ENCODE data around the gene LRP1.

LRP1 gene

GRCh38 chr12:57173683-57174082 lies 45.4 kb downstream of the LRP1 start:
- DNase-seq (ENCODE audit: low read depth, low spot score): no peak

DNA sequence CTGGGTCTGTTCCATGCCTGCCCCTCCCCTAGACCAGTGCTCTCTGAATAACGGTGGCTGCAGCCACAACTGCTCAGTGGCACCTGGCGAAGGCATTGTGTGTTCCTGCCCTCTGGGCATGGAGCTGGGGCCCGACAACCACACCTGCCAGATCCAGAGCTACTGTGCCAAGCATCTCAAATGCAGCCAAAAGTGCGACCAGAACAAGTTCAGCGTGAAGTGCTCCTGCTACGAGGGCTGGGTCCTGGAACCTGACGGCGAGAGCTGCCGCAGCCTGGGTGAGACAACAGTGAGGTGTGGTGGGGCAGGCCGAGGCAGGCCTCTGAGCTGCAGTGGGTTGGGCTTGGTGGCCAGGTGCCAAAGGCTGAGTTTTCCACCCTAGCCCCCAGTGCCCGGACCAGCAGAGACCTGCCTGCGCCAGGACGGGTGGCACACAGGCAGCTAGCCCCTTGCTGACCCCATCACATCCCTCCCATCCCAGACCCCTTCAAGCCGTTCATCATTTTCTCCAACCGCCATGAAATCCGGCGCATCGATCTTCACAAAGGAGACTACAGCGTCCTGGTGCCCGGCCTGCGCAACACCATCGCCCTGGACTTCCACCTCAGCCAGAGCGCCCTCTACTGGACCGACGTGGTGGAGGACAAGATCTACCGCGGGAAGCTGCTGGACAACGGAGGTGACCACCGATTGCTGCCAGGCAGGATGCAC lies 47.3 kb downstream of the LRP1 start:
- no peak for DNase-seq (ENCODE audit: low read depth, low spot score)

DNA sequence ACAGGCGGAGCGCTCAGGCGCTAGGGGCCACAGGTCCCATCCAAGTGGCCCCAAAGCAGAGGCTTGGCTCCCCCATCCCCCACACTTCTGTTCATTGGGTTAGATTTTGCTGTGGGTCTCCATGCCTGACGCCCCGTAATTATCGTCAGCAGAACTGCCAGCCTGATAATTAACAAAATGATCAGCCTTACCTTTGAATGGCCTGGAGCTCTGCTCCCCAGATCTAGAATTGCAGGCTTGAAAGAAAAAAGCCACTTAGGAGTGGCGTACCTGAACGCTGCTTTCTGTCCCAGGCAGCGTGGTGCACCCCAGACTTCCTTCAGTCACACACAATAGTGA lies 47.8 kb downstream of the LRP1 start:
- DNase-seq (ENCODE audit: low read depth, low spot score): no peak

DNA sequence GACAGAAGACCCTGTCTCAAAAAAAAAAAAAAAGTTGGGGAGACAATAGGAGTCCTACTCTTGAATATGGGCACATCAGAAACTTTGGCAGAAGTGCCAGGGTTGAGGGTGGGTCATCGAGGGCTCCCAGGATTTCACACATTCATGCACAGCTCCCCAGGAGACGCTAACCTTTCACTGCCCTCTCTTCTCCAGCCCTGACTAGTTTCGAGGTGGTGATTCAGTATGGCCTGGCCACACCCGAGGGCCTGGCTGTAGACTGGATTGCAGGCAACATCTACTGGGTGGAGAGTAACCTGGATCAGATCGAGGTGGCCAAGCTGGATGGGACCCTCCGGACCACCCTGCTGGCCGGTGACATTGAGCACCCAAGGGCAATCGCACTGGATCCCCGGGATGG lies 48.6 kb downstream of the LRP1 start:
- DNase-seq (ENCODE audit: low read depth, low spot score): no peak

DNA sequence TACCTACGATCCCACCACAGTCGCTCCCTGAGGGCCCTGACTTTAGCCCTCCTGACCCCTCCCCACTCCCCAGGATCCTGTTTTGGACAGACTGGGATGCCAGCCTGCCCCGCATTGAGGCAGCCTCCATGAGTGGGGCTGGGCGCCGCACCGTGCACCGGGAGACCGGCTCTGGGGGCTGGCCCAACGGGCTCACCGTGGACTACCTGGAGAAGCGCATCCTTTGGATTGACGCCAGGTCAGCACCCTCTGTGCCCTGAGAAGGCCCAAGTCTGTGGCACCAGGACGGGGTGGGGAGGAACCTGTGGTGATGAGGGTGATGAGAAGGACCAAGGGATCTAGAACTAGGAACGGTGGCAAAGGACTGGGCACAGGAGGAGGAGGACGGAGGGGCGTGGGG lies 49.1 kb downstream of the LRP1 start:
- no peak for DNase-seq (ENCODE audit: low read depth, low spot score)

GRCh38 chr12:57178213-57178612 lies 49.9 kb downstream of the LRP1 start:
- DNase-seq (ENCODE audit: low read depth, low spot score): no peak

DNA sequence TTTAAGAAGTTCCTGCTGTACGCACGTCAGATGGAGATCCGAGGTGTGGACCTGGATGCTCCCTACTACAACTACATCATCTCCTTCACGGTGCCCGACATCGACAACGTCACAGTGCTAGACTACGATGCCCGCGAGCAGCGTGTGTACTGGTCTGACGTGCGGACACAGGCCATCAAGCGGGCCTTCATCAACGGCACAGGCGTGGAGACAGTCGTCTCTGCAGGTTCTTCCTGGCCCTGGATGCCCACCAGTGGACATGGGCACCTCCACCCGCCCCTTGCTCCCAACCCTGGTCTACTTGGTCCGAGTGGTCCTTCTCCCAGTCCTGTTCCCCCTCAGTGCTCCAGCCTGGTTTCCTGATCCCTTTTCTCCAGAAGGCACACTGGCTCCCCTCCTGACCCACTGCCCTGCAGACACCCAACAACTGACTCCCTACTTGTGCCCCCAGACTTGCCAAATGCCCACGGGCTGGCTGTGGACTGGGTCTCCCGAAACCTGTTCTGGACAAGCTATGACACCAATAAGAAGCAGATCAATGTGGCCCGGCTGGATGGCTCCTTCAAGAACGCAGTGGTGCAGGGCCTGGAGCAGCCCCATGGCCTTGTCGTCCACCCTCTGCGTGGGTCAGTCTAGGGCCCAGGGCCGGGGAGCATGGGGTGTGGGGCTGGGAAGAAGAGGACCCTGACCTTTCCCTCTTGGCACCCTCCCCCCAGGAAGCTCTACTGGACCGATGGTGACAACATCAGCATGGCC lies 51.2 kb downstream of the LRP1 start:
- no peak for DNase-seq (ENCODE audit: low read depth, low spot score)

DNA sequence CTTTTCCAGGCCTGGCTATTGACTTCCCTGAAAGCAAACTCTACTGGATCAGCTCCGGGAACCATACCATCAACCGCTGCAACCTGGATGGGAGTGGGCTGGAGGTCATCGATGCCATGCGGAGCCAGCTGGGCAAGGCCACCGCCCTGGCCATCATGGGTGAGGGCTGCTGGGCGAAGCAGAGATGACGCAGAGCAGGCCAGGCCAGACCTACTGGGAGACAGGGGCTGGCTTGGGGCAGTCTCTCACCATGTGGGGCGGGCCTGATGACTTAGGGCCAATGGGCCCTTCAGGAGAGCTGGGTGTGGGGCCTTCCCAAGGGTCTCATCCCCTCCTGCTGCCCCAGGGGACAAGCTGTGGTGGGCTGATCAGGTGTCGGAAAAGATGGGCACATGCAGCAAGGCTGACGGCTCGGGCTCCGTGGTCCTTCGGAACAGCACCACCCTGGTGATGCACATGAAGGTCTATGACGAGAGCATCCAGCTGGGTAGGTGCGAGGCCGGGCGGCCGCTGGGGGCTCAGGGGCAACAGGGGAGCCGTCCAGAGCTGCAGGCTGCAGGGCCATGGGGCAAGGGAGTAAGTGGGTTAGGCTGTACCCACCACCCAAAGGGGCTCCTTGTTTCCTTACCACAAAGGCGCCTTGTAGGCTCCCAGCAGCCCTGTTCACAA lies 52.2 kb downstream of the LRP1 start:
- no peak for DNase-seq (ENCODE audit: low read depth, low spot score)

DNA sequence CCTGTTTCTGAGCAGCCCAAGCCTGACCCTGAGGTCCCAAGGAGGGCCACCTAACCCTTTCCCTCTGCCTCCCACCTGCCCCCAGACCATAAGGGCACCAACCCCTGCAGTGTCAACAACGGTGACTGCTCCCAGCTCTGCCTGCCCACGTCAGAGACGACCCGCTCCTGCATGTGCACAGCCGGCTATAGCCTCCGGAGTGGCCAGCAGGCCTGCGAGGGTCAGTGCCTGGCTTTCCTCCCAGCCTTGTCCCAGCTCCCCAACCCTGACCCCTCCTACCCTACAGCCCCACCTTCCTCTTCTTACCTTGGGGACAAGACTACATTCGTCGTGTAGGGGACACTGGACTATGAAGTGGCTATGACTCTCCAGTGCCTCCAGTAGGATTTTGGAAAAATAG lies 52.8 kb downstream of the LRP1 start:
- DNase-seq (ENCODE audit: low read depth, low spot score): no peak

GRCh38 chr12:57181561-57182155 lies 53.4 kb downstream of the LRP1 start:
- DNase-seq (ENCODE audit: low read depth, low spot score): no peak

GRCh38 chr12:57182918-57183575 lies 54.8 kb downstream of the LRP1 start:
- no peak for DNase-seq (ENCODE audit: low read depth, low spot score)

DNA sequence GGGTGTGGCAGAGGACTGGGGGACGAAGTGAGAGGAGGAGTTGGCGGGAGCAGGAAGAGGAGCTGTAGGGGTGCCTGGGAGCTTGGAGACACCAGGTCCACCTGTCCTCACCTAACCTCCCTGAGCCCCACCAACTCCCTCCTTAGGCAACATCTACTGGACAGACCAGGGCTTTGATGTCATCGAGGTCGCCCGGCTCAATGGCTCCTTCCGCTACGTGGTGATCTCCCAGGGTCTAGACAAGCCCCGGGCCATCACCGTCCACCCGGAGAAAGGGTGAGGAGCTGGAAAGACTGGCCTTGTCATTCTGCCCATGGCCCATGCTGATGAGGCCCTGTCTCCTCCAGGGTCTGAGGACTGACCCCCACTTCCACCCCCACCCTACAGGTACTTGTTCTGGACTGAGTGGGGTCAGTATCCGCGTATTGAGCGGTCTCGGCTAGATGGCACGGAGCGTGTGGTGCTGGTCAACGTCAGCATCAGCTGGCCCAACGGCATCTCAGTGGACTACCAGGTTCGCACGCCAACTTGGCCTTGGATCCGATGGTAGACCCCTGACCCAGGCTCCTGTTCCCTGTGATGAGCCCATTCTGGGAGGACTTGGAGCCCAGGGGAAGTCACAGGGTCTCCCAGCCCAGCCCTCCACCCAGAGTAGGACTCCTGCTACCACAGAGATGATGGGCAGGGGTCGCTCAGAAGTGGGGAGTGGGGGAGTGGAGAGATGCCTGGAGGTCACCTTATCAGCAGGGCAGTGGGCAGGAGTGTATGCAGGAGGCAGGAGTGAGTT lies 55.8 kb downstream of the LRP1 start:
- DNase-seq (ENCODE audit: low read depth, low spot score): no peak

DNA sequence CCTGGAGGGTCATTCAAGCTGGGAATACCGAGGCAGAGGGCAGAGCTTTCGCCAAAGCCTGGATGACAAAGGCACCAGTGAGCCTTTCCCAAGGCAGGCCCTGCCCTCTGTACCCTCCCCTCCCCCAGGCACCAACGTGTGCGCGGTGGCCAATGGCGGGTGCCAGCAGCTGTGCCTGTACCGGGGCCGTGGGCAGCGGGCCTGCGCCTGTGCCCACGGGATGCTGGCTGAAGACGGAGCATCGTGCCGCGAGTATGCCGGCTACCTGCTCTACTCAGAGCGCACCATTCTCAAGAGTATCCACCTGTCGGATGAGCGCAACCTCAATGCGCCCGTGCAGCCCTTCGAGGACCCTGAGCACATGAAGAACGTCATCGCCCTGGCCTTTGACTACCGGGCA lies 57.1 kb downstream of the LRP1 start:
- DNase-seq (ENCODE audit: low read depth, low spot score): no peak

GRCh38 chr12:57185906-57186508 lies 57.7 kb downstream of the LRP1 start:
- no peak for DNase-seq (ENCODE audit: low read depth, low spot score)

DNA sequence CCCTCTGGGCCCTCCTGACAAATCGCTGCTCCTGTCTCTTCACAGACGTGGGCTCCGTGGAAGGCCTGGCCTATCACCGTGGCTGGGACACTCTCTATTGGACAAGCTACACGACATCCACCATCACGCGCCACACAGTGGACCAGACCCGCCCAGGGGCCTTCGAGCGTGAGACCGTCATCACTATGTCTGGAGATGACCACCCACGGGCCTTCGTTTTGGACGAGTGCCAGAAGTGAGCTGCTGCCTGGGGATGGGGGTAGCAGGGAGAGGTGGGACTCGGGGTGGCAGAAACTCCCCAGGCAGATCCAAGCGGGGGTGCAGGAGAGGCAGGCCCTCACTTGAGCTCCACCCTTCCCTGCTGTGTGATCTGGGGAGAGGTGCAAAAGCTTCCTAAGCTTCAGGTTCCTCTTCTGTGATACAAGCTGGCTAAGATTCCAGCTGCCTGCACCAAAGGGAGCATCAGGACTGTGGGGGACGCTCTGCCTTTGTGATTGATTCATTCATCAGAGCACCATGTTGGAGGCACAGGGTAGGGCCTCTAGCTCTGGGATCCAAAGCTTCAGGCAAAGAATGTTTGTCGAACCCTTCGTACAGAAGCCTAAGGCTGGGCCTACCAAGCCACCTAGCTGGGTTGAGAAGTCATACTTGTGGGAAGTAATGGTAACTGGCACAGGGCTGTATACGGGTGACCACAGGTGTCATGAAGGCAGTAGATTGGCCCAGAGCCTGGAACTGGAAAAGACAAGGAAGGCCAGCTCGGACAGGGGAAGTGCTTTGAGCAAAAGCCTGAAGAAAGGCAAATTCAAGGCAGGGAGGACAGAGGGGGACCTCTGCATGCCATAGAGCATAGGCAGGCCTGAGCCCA lies 59.2 kb downstream of the LRP1 start:
- no peak for DNase-seq (ENCODE audit: low read depth, low spot score)

DNA sequence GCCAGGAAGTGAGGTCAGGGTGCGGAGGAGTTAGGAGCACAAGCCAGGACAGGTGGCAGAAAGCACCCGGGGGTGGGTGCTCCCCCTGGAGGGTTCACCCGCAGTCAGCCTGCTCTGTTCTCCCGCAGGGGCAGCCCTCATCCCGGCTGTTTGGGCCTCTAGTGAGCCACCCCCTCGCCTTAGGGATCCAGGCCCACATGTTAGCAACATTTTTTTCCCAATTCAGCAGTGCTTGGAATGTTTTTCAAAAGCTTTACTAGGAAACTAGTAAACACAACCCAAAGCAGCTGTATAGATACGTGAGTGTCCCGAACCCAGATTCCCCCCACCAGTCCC lies 59.8 kb downstream of the LRP1 start:
- DNase-seq (ENCODE audit: low read depth, low spot score): no peak

- no peak for DNase-seq (ENCODE audit: low read depth, low spot score)
Measured at GRCh38 chr12:57190037-57190436, 61.8 kb downstream of the LRP1 start.

DNA sequence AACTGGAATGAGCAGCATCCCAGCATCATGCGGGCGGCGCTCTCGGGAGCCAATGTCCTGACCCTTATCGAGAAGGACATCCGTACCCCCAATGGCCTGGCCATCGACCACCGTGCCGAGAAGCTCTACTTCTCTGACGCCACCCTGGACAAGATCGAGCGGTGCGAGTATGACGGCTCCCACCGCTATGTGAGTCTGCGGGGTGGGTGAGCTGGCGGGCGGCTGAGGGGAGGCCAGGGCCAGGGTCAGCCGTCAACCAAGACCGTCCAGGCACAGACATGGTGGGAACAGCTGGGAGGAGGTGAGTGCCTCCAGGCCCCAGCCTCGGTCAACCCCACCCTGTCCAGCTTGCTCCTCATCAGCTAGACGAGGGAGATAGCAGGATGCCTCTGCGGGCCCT lies 62.5 kb downstream of the LRP1 start:
- no peak for DNase-seq (ENCODE audit: low read depth, low spot score)

- DNase-seq (ENCODE audit: low read depth, low spot score): no peak
Measured at GRCh38 chr12:57191410-57191809, 63.1 kb downstream of the LRP1 start.

GRCh38 chr12:57192920-57193319 lies 64.6 kb downstream of the LRP1 start:
- DNase-seq (ENCODE audit: low read depth, low spot score): no peak
